HepG2 (cell line): ENCODE data around the gene KREMEN1. TPM values are rescaled to one million over a fixed set of nuclear protein-coding genes. Genes with fewer than 3 reads are reported as not detected.

Source experiments
- CHCHD3 ChIP-seq: sonication (generic); formaldehyde crosslinking; IDR thresholded peaks from 2 replicates; pipeline ENCODE4 v1.8.0; 2022; ENCODE audit warnings: mild to moderate bottlenecking, missing genetic modification reagents, moderate library complexity
- MAF1 ChIP-seq: sonication (generic); formaldehyde crosslinking; IDR thresholded peaks from 2 replicates; pipeline ENCODE4 v1.5.0; 2020; ENCODE audit warnings: missing genetic modification reagents, borderline replicate concordance
- SRSF1 ChIP-seq: fragments of 200-400 bp; formaldehyde crosslinking; optimal IDR thresholded peaks from 2 replicates; pipeline ENCODE3; 2017; ENCODE audit warnings: mild to moderate bottlenecking, low read depth, low read length, moderate library complexity
- THYN1 ChIP-seq: sonication (generic); formaldehyde crosslinking; IDR thresholded peaks from 2 replicates; pipeline ENCODE4 v1.8.1; 2023; ENCODE audit warnings: low read depth, mild to moderate bottlenecking, moderate library complexity, missing genetic modification reagents, borderline replicate concordance
- ZMYM4 ChIP-seq: sonication (generic); formaldehyde crosslinking; IDR thresholded peaks from 2 replicates; pipeline ENCODE4 v1.8.1; 2023; ENCODE audit warnings: mild to moderate bottlenecking, missing genetic modification reagents
- ZNF543 ChIP-seq: sonication (generic); formaldehyde crosslinking; IDR thresholded peaks from 2 replicates; pipeline ENCODE4 v1.4.0; 2020; ENCODE audit warnings: mild to moderate bottlenecking, missing genetic modification reagents
- ZNF776 ChIP-seq: sonication (generic); formaldehyde crosslinking; IDR thresholded peaks from 2 replicates; pipeline ENCODE4 v1.4.0; 2020; ENCODE audit warnings: mild to moderate bottlenecking, missing genetic modification reagents
- ZNF878 ChIP-seq: sonication (generic); formaldehyde crosslinking; IDR thresholded peaks from 2 replicates; pipeline ENCODE4 v1.8.1; 2023; ENCODE audit warnings: mild to moderate bottlenecking, missing genetic modification reagents, moderate library complexity
- polyA plus RNA-seq, 8 experiments: library from polyadenylated mRNA; depleted of rRNA in 3 of 8; stranded (reverse) in 7 of 8; unstranded in 1 of 8; fragments of >200 nt; fragmentation: Illumina TruSeq in 4 of 8; extraction: Trizol in 4 of 8; gene quantifications; 2 replicates each; pipeline versions ENCODE4 v1.2.1 to v1.2.3, GENCODE V29; 2011 to 2016; ENCODE audit warnings: low read depth in 4 of 8, missing spikeins in 1 of 8, mixed read lengths in 1 of 8; ENCODE audit not compliant: insufficient read depth in 1 of 8
- total RNA-seq, 5 experiments: library from RNA; depleted of rRNA; stranded (reverse); fragments of >200 nt; fragmentation: Illumina TruSeq; extraction: Trizol; gene quantifications; 2 replicates each; pipeline ENCODE4 v1.2.3, GENCODE V29; 2016; ENCODE audit warnings: low read depth in 1 of 5
- TF ChIP-seq, protein P1 (sequence below): sonication (generic); formaldehyde crosslinking; IDR thresholded peaks from 2 replicates; pipeline ENCODE4 v1.5.0; 2020; ENCODE audit warnings: mild to moderate bottlenecking, missing genetic modification reagents
- TF ChIP-seq, protein P2 (sequence below): sonication (generic); formaldehyde crosslinking; IDR thresholded peaks from 2 replicates; pipeline ENCODE4 v1.8.0; 2022; ENCODE audit warnings: mild to moderate bottlenecking, missing genetic modification reagents; ENCODE audit not compliant: insufficient replicate concordance

KREMEN1 gene
- total and polyA plus RNA-seq, 2 of the 13 experiments (the other 11 are each of a cell fraction or from before 2014, with no cell fraction given), result 9.8 to 13.8 TPM

DNA sequence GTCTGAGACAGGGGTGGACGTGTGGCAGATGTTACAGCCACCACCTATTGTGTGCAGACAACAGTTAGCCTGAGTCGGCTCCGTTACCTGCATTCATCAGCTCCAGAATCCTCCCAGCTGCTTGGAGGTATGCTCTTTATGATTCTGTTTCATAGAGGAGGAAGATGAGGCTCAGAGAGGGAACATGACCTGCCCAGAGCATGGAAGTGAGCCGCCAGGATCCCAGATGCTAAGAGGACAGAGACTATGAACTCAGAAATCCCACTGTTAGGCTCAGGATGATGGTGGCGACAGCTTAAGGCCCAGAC, 134.4 kb downstream of the KREMEN1 start (continued):
- TF ChIP-seq MAF1 (CRISPR knock-in tag), result no peak
- TF ChIP-seq, protein P1, sequence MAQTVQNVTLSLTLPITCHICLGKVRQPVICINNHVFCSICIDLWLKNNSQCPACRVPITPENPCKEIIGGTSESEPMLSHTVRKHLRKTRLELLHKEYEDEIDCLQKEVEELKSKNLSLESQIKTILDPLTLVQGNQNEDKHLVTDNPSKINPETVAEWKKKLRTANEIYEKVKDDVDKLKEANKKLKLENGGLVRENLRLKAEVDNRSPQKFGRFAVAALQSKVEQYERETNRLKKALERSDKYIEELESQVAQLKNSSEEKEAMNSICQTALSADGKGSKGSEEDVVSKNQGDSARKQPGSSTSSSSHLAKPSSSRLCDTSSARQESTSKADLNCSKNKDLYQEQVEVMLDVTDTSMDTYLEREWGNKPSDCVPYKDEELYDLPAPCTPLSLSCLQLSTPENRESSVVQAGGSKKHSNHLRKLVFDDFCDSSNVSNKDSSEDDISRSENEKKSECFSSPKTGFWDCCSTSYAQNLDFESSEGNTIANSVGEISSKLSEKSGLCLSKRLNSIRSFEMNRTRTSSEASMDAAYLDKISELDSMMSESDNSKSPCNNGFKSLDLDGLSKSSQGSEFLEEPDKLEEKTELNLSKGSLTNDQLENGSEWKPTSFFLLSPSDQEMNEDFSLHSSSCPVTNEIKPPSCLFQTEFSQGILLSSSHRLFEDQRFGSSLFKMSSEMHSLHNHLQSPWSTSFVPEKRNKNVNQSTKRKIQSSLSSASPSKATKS (CRISPR knock-in tag), result no peak
- TF ChIP-seq THYN1, result no peak
- no peak for TF ChIP-seq SRSF1
- no peak for TF ChIP-seq CHCHD3 (CRISPR knock-in tag)
- no peak for TF ChIP-seq ZMYM4 (CRISPR knock-in tag)
- TF ChIP-seq ZNF776 (CRISPR knock-in tag), result no peak
- TF ChIP-seq, protein P2, sequence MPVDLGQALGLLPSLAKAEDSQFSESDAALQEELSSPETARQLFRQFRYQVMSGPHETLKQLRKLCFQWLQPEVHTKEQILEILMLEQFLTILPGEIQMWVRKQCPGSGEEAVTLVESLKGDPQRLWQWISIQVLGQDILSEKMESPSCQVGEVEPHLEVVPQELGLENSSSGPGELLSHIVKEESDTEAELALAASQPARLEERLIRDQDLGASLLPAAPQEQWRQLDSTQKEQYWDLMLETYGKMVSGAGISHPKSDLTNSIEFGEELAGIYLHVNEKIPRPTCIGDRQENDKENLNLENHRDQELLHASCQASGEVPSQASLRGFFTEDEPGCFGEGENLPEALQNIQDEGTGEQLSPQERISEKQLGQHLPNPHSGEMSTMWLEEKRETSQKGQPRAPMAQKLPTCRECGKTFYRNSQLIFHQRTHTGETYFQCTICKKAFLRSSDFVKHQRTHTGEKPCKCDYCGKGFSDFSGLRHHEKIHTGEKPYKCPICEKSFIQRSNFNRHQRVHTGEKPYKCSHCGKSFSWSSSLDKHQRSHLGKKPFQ, result no peak
- TF ChIP-seq ZNF543 (CRISPR knock-in tag), result no peak
- no peak for TF ChIP-seq ZNF878
- TF ChIP-seq, all 625 proteins: peak for 0
